HCT116 (cell line): ENCODE results near the gene UGT2B17. TPM values are rescaled to one million over a fixed set of nuclear protein-coding genes. Genes with fewer than 3 reads are reported as not detected.

Experiments
- ATAC-seq: fragments of 200-7000 bp; cut with Tn5 transposase; 2 replicates; pipeline ENCODE4 v1.9.1; 2020; ENCODE audit warnings: mild to moderate bottlenecking, moderate library complexity
- BruUV-seq: library from RNA; stranded (reverse); fragments of 400-500 nt; replicated peaks from 2 replicates; lab custom pipeline; 2021; lab: Mats Ljungman, UMichigan
- CTCF ChIA-PET: fragments of 300-600 bp; sonication (Branson Sonifier 250); formaldehyde crosslinking; loops from one replicate; lab custom pipeline; 2021; ENCODE audit warnings: antibody characterized with exemption; lab: Charles Lee
- POLR2A ChIA-PET: fragments of 300-600, 350-600 bp; sonication (Branson Sonifier 250); formaldehyde crosslinking; loops from one replicate; lab custom pipeline; 2021; ENCODE audit warnings: antibody characterized with exemption; lab: Charles Lee
- RAD21 ChIA-PET, 2 experiments: fragments of 300-600 bp; sonication (Branson Sonifier 250); formaldehyde crosslinking; loops; one replicate each; lab custom pipeline; 2023; ENCODE audit warnings: low total read pairs in 2 of 2; ENCODE audit not compliant: uncharacterized antibody in 2 of 2, unreplicated experiment in 2 of 2, low non-redundant PET in 1 of 2; lab: Charles Lee
- DNase-seq: peaks from one replicate; pipeline ENCODE4 v3.0.0-alpha.2; 2010; ENCODE audit warnings: low read depth, low spot score
- H2AFZ ChIP-seq: fragments of 200-600 bp; shearing (Covaris generic), sonication (generic); 2 replicates; pipeline ENCODE4 v1.6.1; 2017; ENCODE audit warnings: low read depth, mixed run types, mixed read lengths, antibody characterized with exemption, low read length; ENCODE audit not compliant: poor library complexity, severe bottlenecking
- H3K27ac ChIP-seq: 2 replicates; pipeline ENCODE4 v1.5.1; 2012; ENCODE audit warnings: low read depth, low read length
- H3K27me3 ChIP-seq: fragments of 200-600 bp; sonication (generic); 2 replicates; pipeline ENCODE4 v1.6.1; 2016; ENCODE audit warnings: mixed run types, low read length, mixed read lengths; ENCODE audit not compliant: insufficient read depth
- H3K36me3 ChIP-seq, 2 experiments: fragments of 200-500 bp in 1 of 2; fragments of 200-600 bp in 1 of 2; sonication (Bioruptor generic) in 1 of 2; sonication (generic) in 1 of 2; 2 replicates each; pipeline versions ENCODE4 v1.5.1 to v1.6.1; 2014 to 2016; ENCODE audit warnings: low read length in 2 of 2, inconsistent platforms in 1 of 2, mixed read lengths in 1 of 2, mixed run types in 1 of 2; ENCODE audit not compliant: insufficient read depth in 2 of 2, control insufficient read depth in 1 of 2
- H3K4me1 ChIP-seq, 2 experiments: fragments of 200-600 bp in 1 of 2; sonication (generic) in 1 of 2; 2 replicates each; pipeline versions ENCODE4 v1.5.1 to v1.6.1; 2012 to 2017; ENCODE audit warnings: low read length in 2 of 2, inconsistent platforms in 1 of 2, mild to moderate bottlenecking in 1 of 2, mixed read lengths in 1 of 2, mixed run types in 1 of 2, moderate library complexity in 1 of 2; ENCODE audit not compliant: insufficient read depth in 2 of 2, control insufficient read depth in 1 of 2
- H3K4me2 ChIP-seq: fragments of 200-600 bp; sonication (generic); 2 replicates; pipeline ENCODE4 v1.6.1; 2017; ENCODE audit warnings: mixed run types, low read length, mixed read lengths
- H3K4me3 ChIP-seq, 2 experiments: fragments of 200-600 bp in 1 of 2; sonication (generic) in 1 of 2; replicated peaks in 1 of 2; 2 replicates each; pipeline ENCODE4 v1.5.1; 2011 to 2016; ENCODE audit warnings: low read length in 2 of 2, control low read depth in 1 of 2, low read depth in 1 of 2, mild to moderate bottlenecking in 1 of 2, mixed read lengths in 1 of 2, mixed run types in 1 of 2
- H3K79me2 ChIP-seq: fragments of 200-600 bp; sonication (generic); 2 replicates; pipeline ENCODE4 v1.6.1; 2017; ENCODE audit warnings: mild to moderate bottlenecking, mixed run types, low read length, moderate library complexity, mixed read lengths; ENCODE audit not compliant: insufficient read depth
- H3K9ac ChIP-seq: fragments of 200-600 bp; sonication (generic); 2 replicates; pipeline ENCODE4 v1.6.1; 2016; ENCODE audit warnings: low read length, mixed read lengths
- H3K9me2 ChIP-seq: fragments of 200-600 bp; sonication (generic), shearing (Covaris generic); 2 replicates; pipeline ENCODE4 v1.6.1; 2017; ENCODE audit warnings: mixed run types, mild to moderate bottlenecking, moderate library complexity; ENCODE audit not compliant: insufficient read depth
- H3K9me3 ChIP-seq, 2 experiments: fragments of 200-500 bp in 1 of 2; fragments of 200-600 bp in 1 of 2; sonication (Bioruptor generic) in 1 of 2; sonication (generic) in 1 of 2; 2 replicates each; pipeline ENCODE4 v1.6.1; 2014 to 2017; ENCODE audit warnings: low read length in 2 of 2, mixed read lengths in 2 of 2, inconsistent platforms in 1 of 2, low read depth in 1 of 2, mild to moderate bottlenecking in 1 of 2, mixed run types in 1 of 2, moderate library complexity in 1 of 2; ENCODE audit not compliant: control insufficient read depth in 1 of 2, insufficient read depth in 1 of 2
- H4K20me1 ChIP-seq: fragments of 200-600 bp; sonication (generic), shearing (Covaris generic); 2 replicates; pipeline ENCODE4 v1.6.1; 2017; ENCODE audit warnings: mixed run types, mild to moderate bottlenecking, moderate library complexity; ENCODE audit not compliant: insufficient read depth
- ELF1 ChIP-seq: IDR thresholded peaks from 2 replicates; pipeline ENCODE4 v1.6.1; 2012; ENCODE audit warnings: low read depth, borderline replicate concordance
- POLR2AphosphoS5 ChIP-seq: IDR thresholded peaks from 2 replicates; pipeline ENCODE4 v1.6.1; 2011; ENCODE audit warnings: mild to moderate bottlenecking, low read depth, low read length, moderate library complexity
- SIN3A ChIP-seq: IDR thresholded peaks from 2 replicates; pipeline ENCODE4 v1.6.1; 2012; ENCODE audit warnings: low read depth
- SRF ChIP-seq: IDR thresholded peaks from 2 replicates; pipeline ENCODE4 v1.6.1; 2012; ENCODE audit warnings: low read depth
- TCF7L2 ChIP-seq: IDR thresholded peaks from 2 replicates; pipeline ENCODE4 v1.7.0; 2011; ENCODE audit warnings: borderline replicate concordance, inconsistent platforms; ENCODE audit not compliant: insufficient read depth, insufficient read length; ENCODE audit errors: extremely low read depth
- intact Hi-C: fragments of 100-400 bp; cut with micrococcal nuclease; formaldehyde crosslinking; loops from 2 replicates; pipeline ENCODE4 v1.10.0; 2022
- total RNA-seq: library from RNA; stranded (reverse); gene quantifications from one replicate; pipeline ENCODE4 v1.2.1, GENCODE V29; 2021; ENCODE audit not compliant: unreplicated experiment
- TF ChIP-seq, protein P1 (sequence below), 3 experiments: fragments of 200-600 bp in 1 of 3; sonication (generic) in 1 of 3; IDR thresholded peaks in 2 of 3; conservative IDR thresholded peaks in 1 of 3; 2 replicates each; pipeline ENCODE4 v1.5.1; 2012 to 2017; ENCODE audit warnings: low read depth in 2 of 3, low read length in 2 of 3, antibody characterized with exemption in 1 of 3, borderline replicate concordance in 1 of 3, control low read depth in 1 of 3, mild to moderate bottlenecking in 1 of 3, mixed read lengths in 1 of 3, mixed run types in 1 of 3, moderate library complexity in 1 of 3; ENCODE audit not compliant: insufficient read depth in 1 of 3

UGT2B17 gene
- total RNA-seq, 1 experiment from 2014 or later = not detected

DNA sequence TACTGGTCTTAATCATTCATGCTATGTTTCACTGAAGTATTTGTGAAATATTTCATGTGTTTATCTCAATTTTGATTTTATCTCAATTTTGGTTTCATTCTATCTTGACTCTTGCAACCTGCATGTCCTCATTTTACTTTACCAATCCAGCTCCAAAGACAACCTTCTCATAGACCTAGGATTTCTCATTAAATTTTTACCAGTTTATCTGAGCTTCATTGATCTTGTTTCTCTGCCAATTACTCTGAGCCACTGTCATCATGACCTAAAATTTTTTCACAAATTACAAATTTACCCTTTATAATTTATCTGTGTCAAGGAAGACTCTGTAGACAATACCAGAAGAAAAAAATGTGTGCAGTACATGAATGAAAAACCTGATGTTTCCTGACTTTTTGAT, 18.6 kb upstream of the UGT2B17 start:
- H3K4me1 ChIP-seq = peaks cover 0 to 3% of the 10 kb centered on the region in 2 experiments; a peak in 1 of 4 replicates
- ChIA-PET CTCF (no interaction called here), RAD21 (no interaction called here), POLR2A (no interaction called here)
- TF ChIP-seq, protein P1, sequence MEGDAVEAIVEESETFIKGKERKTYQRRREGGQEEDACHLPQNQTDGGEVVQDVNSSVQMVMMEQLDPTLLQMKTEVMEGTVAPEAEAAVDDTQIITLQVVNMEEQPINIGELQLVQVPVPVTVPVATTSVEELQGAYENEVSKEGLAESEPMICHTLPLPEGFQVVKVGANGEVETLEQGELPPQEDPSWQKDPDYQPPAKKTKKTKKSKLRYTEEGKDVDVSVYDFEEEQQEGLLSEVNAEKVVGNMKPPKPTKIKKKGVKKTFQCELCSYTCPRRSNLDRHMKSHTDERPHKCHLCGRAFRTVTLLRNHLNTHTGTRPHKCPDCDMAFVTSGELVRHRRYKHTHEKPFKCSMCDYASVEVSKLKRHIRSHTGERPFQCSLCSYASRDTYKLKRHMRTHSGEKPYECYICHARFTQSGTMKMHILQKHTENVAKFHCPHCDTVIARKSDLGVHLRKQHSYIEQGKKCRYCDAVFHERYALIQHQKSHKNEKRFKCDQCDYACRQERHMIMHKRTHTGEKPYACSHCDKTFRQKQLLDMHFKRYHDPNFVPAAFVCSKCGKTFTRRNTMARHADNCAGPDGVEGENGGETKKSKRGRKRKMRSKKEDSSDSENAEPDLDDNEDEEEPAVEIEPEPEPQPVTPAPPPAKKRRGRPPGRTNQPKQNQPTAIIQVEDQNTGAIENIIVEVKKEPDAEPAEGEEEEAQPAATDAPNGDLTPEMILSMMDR (IDR thresholded peaks at IDR 0.05 in 2 of 3, conservative IDR thresholded peaks at IDR 0.05 in 1 of 3; ENCODE audit: borderline replicate concordance in 1 of 3, insufficient read depth in 1 of 3, low read depth in 2 of 3, low read length in 2 of 3) = no peak
- H3K4me2 ChIP-seq = no peak overlapping the region
- no peaks in the 10 kb centered on the region for H3K27me3 ChIP-seq
- H4K20me1 ChIP-seq = no peaks in the 10 kb centered on the region
- no peak overlapping the region for H3K4me3 ChIP-seq
- no peak overlapping the region for H2AFZ ChIP-seq
- H3K9me2 ChIP-seq = no peaks in the 10 kb centered on the region
- no peak overlapping the region for H3K9ac ChIP-seq
- H3K79me2 ChIP-seq = no peaks in the 10 kb centered on the region
- intact Hi-C loops = no loop called here
- no peak overlapping the region for H3K27ac ChIP-seq
- ATAC-seq (no peak), DNase-seq (no peak)
- H3K36me3 ChIP-seq = no peaks in the 10 kb centered on the region
- BruUV-seq = no TSS peak
- no peaks in the 10 kb centered on the region for H3K9me3 ChIP-seq

DNA sequence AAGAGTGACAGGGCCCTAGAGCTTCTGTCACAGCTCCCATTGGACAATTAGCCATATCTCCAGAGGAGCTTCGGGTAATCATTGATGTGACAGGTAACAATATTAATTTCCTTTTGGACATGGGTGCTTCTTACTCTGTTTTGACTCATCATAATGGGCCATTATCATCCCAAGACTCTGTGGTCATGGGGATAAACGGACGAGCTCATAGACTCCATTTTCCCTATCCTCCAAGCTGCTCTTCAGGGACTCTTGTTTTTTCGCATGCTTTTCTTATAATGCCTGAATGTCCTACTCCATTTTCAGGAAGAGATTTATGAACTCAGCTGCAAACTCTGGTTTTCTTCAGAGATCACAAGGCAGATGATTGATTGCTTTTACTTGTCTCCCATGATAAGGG, 17.0 kb upstream of the UGT2B17 start:
- DNase-seq (no peak), ATAC-seq (no peak)
- Histone ChIP-seq H3K4me2 (no peak overlapping the region), H3K27me3 (no peaks in the 10 kb centered on the region), H3K4me3 (no peak overlapping the region), H3K79me2 (no peaks in the 10 kb centered on the region), H3K9me3 (no peaks in the 10 kb centered on the region), H4K20me1 (no peaks in the 10 kb centered on the region), H3K9me2 (no peaks in the 10 kb centered on the region), H3K9ac (no peak overlapping the region), H2AFZ (no peak overlapping the region), H3K36me3 (no peaks in the 10 kb centered on the region), H3K4me1 (peaks cover 0 to 5% of the 10 kb centered on the region in 2 experiments; a peak in 1 of 4 replicates), H3K27ac (no peak overlapping the region)
- ChIA-PET POLR2A (no interaction called here), RAD21 (no interaction called here), CTCF (no interaction called here)
- intact Hi-C loops = no loop called here
- no peak for TF ChIP-seq TCF7L2
- no peak for TF ChIP-seq SRF
- no peak for TF ChIP-seq ELF1
- no peak for TF ChIP-seq SIN3A
- no peak for TF ChIP-seq POLR2AphosphoS5
- no TSS peak for BruUV-seq
